Smooth muscle cell (in vitro differentiated cells): ENCODE results near the gene SMIM20. TPM values are rescaled to one million over a fixed set of nuclear protein-coding genes. Genes with fewer than 3 reads are reported as not detected.

Source experiments
- DNase-seq: peaks from one replicate; lab custom pipeline; 2025; ENCODE audit not compliant: unreplicated experiment; lab: John Stamatoyannopoulos, UW
- H2AFZ ChIP-seq: fragments of 200-600 bp; sonication (generic); 2 replicates; pipeline ENCODE4 v1.6.0; 2016; ENCODE audit warnings: antibody characterized with exemption, low read depth, mild to moderate bottlenecking
- H3F3A ChIP-seq: fragments of 200-600 bp; sonication (generic); 2 replicates; pipeline ENCODE4 v1.6.0; 2017; ENCODE audit warnings: antibody characterized with exemption, low read depth
- H3K27ac ChIP-seq: fragments of 200-600 bp; sonication (generic); 2 replicates; pipeline ENCODE4 v1.5.1; 2016; ENCODE audit warnings: low read depth, mild to moderate bottlenecking
- H3K27me3 ChIP-seq: fragments of 200-600 bp; sonication (generic); 2 replicates; pipeline ENCODE4 v1.6.1; 2016; ENCODE audit warnings: low read depth, mild to moderate bottlenecking
- H3K36me3 ChIP-seq: fragments of 200-600 bp; sonication (generic); 2 replicates; pipeline ENCODE4 v1.5.1; 2016; ENCODE audit warnings: low read depth
- H3K4me1 ChIP-seq: fragments of 200-600 bp; sonication (generic); 2 replicates; pipeline ENCODE4 v1.5.1; 2016; ENCODE audit warnings: low read depth
- H3K4me2 ChIP-seq: fragments of 200-600 bp; sonication (generic); 2 replicates; pipeline ENCODE4 v1.6.0; 2016; ENCODE audit warnings: mild to moderate bottlenecking
- H3K4me3 ChIP-seq: fragments of 200-600 bp; sonication (generic); 2 replicates; pipeline ENCODE4 v1.5.1; 2016; ENCODE audit warnings: mild to moderate bottlenecking
- H3K79me2 ChIP-seq: fragments of 200-600 bp; sonication (generic); 2 replicates; pipeline ENCODE4 v1.6.0; 2016; ENCODE audit warnings: low read depth, mild to moderate bottlenecking
- H3K9ac ChIP-seq: fragments of 200-600 bp; sonication (generic); 2 replicates; pipeline ENCODE4 v1.6.0; 2016; ENCODE audit warnings: low read depth
- H3K9me3 ChIP-seq: fragments of 200-600 bp; sonication (generic); replicated peaks from 2 replicates; pipeline ENCODE4 v1.5.1; 2016; ENCODE audit warnings: low read depth
- H4K20me1 ChIP-seq: fragments of 200-600 bp; sonication (generic); 2 replicates; pipeline ENCODE4 v1.6.0; 2016; ENCODE audit warnings: low read depth
- WGBS: methylation state at CpG from one replicate; pipeline ENCODE4 v1.1.7; 2016; ENCODE audit warnings: low lambda C conversion rate; 5-methylcytosine and 5-hydroxymethylcytosine counted together
- polyA plus RNA-seq: library from polyadenylated mRNA; unstranded; fragments of >200 nt; fragmentation: Nextera tagmentation; extraction: Ambion mirVana; gene quantifications from 2 replicates; pipeline ENCODE4 v1.2.1, GENCODE V29; 2016
- total RNA-seq: library from RNA; depleted of rRNA; stranded (reverse); fragments of >200 nt; gene quantifications from 2 replicates; pipeline ENCODE4 v1.2.3, GENCODE V29; 2014
- TF ChIP-seq, protein P1 (sequence below): fragments of 200-600 bp; sonication (generic); IDR thresholded peaks from 2 replicates; pipeline ENCODE4 v1.5.1; 2017; ENCODE audit warnings: borderline replicate concordance, mild to moderate bottlenecking, antibody characterized with exemption; ENCODE audit not compliant: insufficient read depth, poor library complexity, severe bottlenecking

Gene SMIM20
- total and polyA plus RNA-seq, 2 experiments from 2014 or later, result 40.9 to 52.1 TPM

GRCh38 chr4:25890571-25891485, 23.2 kb upstream of the SMIM20 start:
- no peaks in the 10 kb centered on the region for H3K79me2 ChIP-seq
- H2AFZ ChIP-seq, result no peak overlapping the region
- DNase-seq, result no peak
- H3K4me1 ChIP-seq, result peaks cover 19% of the 10 kb centered on the region
- no peak overlapping the region for H3K27ac ChIP-seq
- H3K4me2 ChIP-seq, result no peak overlapping the region
- no peaks in the 10 kb centered on the region for H3K9me3 ChIP-seq
- 71% methylated on average over 11 of the region's 11 CpGs for WGBS
- H3K4me3 ChIP-seq, result no peak overlapping the region
- H3K9ac ChIP-seq, result no peak overlapping the region
- H3F3A ChIP-seq, result no peaks in the 10 kb centered on the region
- H3K36me3 ChIP-seq, result no peaks in the 10 kb centered on the region
- H4K20me1 ChIP-seq, result no peaks in the 10 kb centered on the region
- TF ChIP-seq, protein P1, sequence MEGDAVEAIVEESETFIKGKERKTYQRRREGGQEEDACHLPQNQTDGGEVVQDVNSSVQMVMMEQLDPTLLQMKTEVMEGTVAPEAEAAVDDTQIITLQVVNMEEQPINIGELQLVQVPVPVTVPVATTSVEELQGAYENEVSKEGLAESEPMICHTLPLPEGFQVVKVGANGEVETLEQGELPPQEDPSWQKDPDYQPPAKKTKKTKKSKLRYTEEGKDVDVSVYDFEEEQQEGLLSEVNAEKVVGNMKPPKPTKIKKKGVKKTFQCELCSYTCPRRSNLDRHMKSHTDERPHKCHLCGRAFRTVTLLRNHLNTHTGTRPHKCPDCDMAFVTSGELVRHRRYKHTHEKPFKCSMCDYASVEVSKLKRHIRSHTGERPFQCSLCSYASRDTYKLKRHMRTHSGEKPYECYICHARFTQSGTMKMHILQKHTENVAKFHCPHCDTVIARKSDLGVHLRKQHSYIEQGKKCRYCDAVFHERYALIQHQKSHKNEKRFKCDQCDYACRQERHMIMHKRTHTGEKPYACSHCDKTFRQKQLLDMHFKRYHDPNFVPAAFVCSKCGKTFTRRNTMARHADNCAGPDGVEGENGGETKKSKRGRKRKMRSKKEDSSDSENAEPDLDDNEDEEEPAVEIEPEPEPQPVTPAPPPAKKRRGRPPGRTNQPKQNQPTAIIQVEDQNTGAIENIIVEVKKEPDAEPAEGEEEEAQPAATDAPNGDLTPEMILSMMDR, result no peak
- no peaks in the 10 kb centered on the region for H3K27me3 ChIP-seq

DNA sequence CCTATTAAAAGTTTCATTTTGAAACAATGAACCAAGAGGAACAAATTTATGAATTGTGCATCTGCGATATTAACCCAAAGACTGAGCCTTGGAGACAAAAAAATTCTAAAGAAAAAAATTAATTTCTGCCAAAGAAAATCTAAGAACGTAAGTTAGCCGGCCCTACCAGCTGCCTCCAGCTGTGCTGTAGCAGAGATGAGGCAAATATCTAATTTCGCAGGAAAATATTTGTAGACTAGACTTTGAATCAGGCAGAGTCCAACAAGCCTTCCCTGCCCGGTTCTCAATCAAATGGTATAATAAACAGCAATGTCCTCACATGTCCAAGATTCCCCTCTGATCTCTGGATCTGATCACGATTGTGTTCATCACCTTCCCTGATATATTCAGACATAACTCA, 21.2 kb upstream of the SMIM20 start:
- DNase-seq, result no peak
- Histone ChIP-seq H3F3A (no peaks in the 10 kb centered on the region), H3K4me3 (no peak overlapping the region), H3K36me3 (no peaks in the 10 kb centered on the region), H3K27me3 (no peaks in the 10 kb centered on the region), H3K27ac (no peak overlapping the region), H3K79me2 (no peaks in the 10 kb centered on the region), H4K20me1 (no peaks in the 10 kb centered on the region), H3K4me2 (no peak overlapping the region), H3K4me1 (peaks cover 19% of the 10 kb centered on the region), H3K9me3 (no peaks in the 10 kb centered on the region), H3K9ac (no peak overlapping the region), H2AFZ (no peak overlapping the region)
- TF ChIP-seq, protein P1, result no peak
- WGBS, result 95% methylated on average over 6 of the region's 6 CpGs

- no peak overlapping the region for H3K4me3 ChIP-seq
- no peaks in the 10 kb centered on the region for H3K27me3 ChIP-seq
- TF ChIP-seq, protein P1, result no peak
- H3K9ac ChIP-seq, result no peak overlapping the region
- H3K4me1 ChIP-seq, result no peaks in the 10 kb centered on the region
- no peak overlapping the region for H2AFZ ChIP-seq
- no peaks in the 10 kb centered on the region for H3K79me2 ChIP-seq
- H3K4me2 ChIP-seq, result no peak overlapping the region
- H3K27ac ChIP-seq, result no peak overlapping the region
- H4K20me1 ChIP-seq, result no peaks in the 10 kb centered on the region
- DNase-seq, result no peak
- no peaks in the 10 kb centered on the region for H3K9me3 ChIP-seq
- 92% methylated on average over 5 of the region's 5 CpGs for WGBS
- H3F3A ChIP-seq, result no peaks in the 10 kb centered on the region
- H3K36me3 ChIP-seq, result no peaks in the 10 kb centered on the region
These were observed 17.1 kb upstream of the SMIM20 start for GRCh38 chr4:25896776-25897539.
